ENCODE data around the gene OR6P1.

GRCh38 chr1:158516966-158517365 lies 53.4 kb downstream of the OR6P1 start:
- no peak for TF ChIP-seq CTCF (conservative IDR thresholded peaks at IDR 0.05)
- TF ChIP-seq EZH2 (IDR thresholded peaks at IDR 0.05; ENCODE audit: low read depth) = no peak
